ENCODE data around the gene PRPF40A.

PRPF40A gene

DNA sequence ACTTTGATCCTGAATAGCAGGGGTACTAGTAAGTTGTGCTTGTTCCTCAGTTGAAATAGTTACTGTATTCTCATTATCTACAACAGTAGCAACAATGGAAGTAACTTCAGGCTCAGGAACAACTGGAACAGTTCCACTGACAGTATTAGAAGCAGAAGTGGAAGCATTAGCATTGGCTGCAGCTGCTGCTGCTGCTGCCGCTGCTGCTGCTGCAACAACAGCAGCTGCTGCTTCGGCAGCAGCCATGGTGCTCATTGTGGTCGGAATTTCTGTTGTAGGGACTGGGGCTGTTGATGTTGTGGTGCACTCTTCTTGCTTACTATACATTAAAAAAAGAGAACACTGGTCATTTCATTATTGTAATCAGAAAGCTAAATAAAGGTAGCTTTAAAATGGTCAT is 40.8 kb downstream of the PRPF40A start:
- H3K4me3 ChIP-seq (ENCODE audit: low read depth, low read length) = no peak overlapping the region
- TF ChIP-seq, protein P1, sequence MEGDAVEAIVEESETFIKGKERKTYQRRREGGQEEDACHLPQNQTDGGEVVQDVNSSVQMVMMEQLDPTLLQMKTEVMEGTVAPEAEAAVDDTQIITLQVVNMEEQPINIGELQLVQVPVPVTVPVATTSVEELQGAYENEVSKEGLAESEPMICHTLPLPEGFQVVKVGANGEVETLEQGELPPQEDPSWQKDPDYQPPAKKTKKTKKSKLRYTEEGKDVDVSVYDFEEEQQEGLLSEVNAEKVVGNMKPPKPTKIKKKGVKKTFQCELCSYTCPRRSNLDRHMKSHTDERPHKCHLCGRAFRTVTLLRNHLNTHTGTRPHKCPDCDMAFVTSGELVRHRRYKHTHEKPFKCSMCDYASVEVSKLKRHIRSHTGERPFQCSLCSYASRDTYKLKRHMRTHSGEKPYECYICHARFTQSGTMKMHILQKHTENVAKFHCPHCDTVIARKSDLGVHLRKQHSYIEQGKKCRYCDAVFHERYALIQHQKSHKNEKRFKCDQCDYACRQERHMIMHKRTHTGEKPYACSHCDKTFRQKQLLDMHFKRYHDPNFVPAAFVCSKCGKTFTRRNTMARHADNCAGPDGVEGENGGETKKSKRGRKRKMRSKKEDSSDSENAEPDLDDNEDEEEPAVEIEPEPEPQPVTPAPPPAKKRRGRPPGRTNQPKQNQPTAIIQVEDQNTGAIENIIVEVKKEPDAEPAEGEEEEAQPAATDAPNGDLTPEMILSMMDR (IDR thresholded peaks at IDR 0.05; ENCODE audit: borderline replicate concordance, insufficient read depth, low read depth, low read length) = no peak

DNA sequence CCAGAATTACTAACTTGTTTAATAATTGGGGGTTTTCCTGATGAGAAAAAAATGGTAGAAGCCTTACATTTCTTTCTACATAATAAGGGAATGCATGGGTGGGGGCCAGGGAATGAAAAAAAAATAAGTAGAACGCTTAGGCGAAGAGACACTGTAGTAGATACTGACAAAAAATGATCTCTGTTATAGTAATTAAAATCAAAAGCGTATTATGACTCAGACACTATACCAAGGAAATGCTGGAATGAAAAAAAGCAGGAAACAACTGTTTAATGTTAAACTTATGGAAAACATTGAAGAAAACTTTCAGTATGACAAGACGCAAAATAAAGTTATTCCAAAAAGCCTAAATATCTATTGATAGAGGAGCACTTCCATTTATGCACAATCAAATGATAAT is 42.9 kb downstream of the PRPF40A start:
- no peak overlapping the region for H3K4me3 ChIP-seq (ENCODE audit: low read depth, low read length)
- TF ChIP-seq, protein P1 (IDR thresholded peaks at IDR 0.05; ENCODE audit: borderline replicate concordance, insufficient read depth, low read depth, low read length) = no peak

DNA sequence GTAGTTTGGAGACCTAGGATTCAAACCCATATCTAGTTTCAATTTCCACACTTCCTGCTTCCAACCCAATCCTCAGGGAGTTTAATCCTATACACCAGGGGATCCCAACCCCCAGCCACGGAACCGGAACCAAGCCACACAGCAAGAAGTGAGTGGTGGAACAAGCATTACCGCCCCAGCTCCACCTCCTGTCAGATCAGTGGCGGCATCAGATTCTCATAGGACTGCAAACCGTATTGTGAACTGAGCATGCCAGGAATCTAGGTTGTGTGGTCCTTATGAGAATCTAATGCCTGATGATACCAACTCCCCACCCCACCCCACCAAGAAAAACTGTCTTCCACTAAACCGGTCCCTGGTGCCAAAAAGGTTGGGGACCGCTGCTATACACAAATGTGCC is 52.5 kb downstream of the PRPF40A start:
- H3K4me3 ChIP-seq (ENCODE audit: low read depth, low read length) = no peak overlapping the region
- TF ChIP-seq, protein P1 (IDR thresholded peaks at IDR 0.05; ENCODE audit: borderline replicate concordance, insufficient read depth, low read depth, low read length) = no peak

DNA sequence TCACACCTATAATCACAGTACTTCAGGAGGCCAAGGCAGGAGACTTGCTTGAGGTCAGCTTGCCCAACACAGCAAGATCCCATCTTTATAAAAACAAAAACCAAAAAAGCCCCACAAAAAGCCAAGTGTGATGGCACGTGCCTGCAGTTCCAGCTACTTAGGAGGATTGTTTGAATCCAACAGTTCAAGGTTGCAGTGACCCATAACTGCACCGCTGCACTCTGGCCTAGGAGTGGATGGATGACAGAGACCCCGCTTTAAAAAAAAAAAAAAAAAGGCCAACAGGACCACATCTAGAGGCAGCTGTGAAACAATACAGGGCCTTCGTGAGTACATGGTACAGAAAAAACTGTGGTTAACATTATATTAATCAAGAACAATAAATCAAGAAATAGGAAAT is 56.2 kb downstream of the PRPF40A start:
- TF ChIP-seq, protein P1 (IDR thresholded peaks at IDR 0.05; ENCODE audit: borderline replicate concordance, insufficient read depth, low read depth, low read length) = no peak
- no peak overlapping the region for H3K4me3 ChIP-seq (ENCODE audit: low read depth, low read length)

DNA sequence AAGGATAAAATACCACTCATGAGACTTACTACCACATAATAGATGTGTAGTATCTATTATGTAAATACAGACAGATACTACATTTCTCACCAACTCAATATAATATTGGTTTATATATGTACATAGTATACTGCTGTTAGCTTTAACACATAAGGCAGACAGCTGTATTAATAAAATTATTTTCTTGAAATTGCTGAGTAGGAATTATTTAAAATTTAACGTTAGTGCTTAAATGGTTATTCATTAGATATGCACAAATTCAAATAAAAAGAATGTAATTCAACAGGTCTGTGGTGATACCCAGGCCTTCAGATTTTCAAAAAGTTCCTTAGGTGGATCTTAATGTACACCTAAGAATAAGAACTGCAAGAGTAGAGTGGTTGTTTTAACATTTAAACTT is 59.0 kb downstream of the PRPF40A start:
- H3K4me3 ChIP-seq (ENCODE audit: low read depth, low read length) = no peak overlapping the region
- TF ChIP-seq, protein P1 (IDR thresholded peaks at IDR 0.05; ENCODE audit: borderline replicate concordance, insufficient read depth, low read depth, low read length) = no peak

DNA sequence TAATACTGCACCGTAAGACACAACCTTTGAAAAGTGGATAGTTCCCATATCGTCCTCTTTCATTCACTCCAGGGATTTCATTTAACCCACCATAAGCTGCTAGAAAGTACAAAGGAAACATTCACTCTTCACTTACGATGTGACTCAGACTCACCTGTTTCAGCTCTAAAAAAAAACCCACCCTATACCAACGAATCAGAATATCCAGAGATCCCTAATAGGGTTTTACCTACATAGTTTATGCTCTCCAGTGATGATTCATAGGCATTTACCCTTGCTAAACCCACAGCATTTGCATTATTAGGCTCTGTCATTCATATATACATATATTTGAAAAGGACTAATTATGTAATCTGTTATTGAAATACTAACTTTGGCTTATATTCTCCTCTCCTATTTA is 60.2 kb downstream of the PRPF40A start:
- no peak overlapping the region for H3K4me3 ChIP-seq (ENCODE audit: low read depth, low read length)
- TF ChIP-seq, protein P1 (IDR thresholded peaks at IDR 0.05; ENCODE audit: borderline replicate concordance, insufficient read depth, low read depth, low read length) = no peak

DNA sequence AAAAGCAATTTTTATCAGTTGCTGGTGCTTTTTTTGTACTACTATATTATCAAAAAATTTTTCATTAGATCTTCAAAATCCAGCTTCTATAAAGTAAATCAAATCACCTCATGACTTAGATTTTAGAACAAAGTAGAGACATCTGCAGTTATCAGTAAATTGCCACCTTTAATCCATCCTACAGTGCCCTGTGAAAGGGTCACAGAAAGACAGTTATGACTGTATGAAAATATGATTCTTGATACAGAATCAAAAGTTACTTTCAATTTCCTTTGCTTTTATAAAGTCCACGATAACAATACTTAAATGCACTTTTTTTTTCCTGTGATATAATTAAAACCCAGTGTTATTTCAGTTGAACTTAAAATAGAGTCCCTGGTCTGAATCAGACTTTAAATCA is 61.4 kb downstream of the PRPF40A start:
- TF ChIP-seq, protein P1 (IDR thresholded peaks at IDR 0.05; ENCODE audit: borderline replicate concordance, insufficient read depth, low read depth, low read length) = no peak

More for the DNA sequence above, 61.4 kb downstream of the PRPF40A start:
- H3K4me3 ChIP-seq (ENCODE audit: low read depth, low read length) = no peak overlapping the region

Measured in GM12875 (cell line).